ENCODE data around the gene ANXA11. TPM values are rescaled to one million over a fixed set of nuclear protein-coding genes. Genes with fewer than 3 reads are reported as not detected.

Gene ANXA11
- total RNA-seq, 1 experiment from 2014 or later, result 68.1 TPM

- Histone ChIP-seq H3K9ac (ENCODE audit: extremely low read depth, insufficient read length, low read length) (no peak overlapping the region), H3K9me3 (ENCODE audit: control insufficient read depth, low read depth, low read length) (no peaks in the 10 kb centered on the region), H3K56ac (ENCODE audit: insufficient read length, low read depth, low read length) (no peak overlapping the region), H4K8ac (replicated peaks; ENCODE audit: insufficient read length, low read depth, low read length) (no peak overlapping the region), H3K79me1 (ENCODE audit: insufficient read depth, low read depth, low read length, poor library complexity, severe bottlenecking) (no peaks in the 10 kb centered on the region), H4K91ac (ENCODE audit: insufficient read length, low read depth, low read length) (no peak overlapping the region), H2BK20ac (ENCODE audit: low read depth, low read length, poor library complexity, severe bottlenecking) (no peak overlapping the region), H3K23ac (ENCODE audit: insufficient read length, low read depth, low read length) (no peak overlapping the region), H3K4me2 (ENCODE audit: insufficient read depth, insufficient read length, low read length) (peak overlapping the region; percentile 15), H4K20me1 (ENCODE audit: control insufficient read depth, insufficient read depth, insufficient read length) (no peaks in the 10 kb centered on the region), H3K4me1 (ENCODE audit: insufficient read depth, low read length) (peaks cover 6% of the 10 kb centered on the region), H2AK5ac (ENCODE audit: insufficient read length, low read length) (no peak overlapping the region), H3T11ph (ENCODE audit: low read length) (no peak overlapping the region), H2BK120ac (ENCODE audit: low read depth, low read length, poor library complexity, severe bottlenecking) (no peak overlapping the region), H3K14ac (ENCODE audit: insufficient read depth, low read length) (no peak overlapping the region), H3K79me2 (ENCODE audit: insufficient read depth, low read length) (no peaks in the 10 kb centered on the region), H3K23me2 (ENCODE audit: insufficient read length, low read depth, low read length, poor library complexity, severe bottlenecking) (peaks cover 6% of the 10 kb centered on the region), H3K27ac (ENCODE audit: insufficient read length, low read depth, low read length) (no peak overlapping the region), H3K18ac (ENCODE audit: insufficient read length, low read depth, low read length) (no peak overlapping the region), H4K5ac (ENCODE audit: insufficient read length, low read depth, low read length) (no peak overlapping the region), H2BK12ac (ENCODE audit: insufficient read length, low read depth, low read length) (no peak overlapping the region), H2BK5ac (ENCODE audit: insufficient read length, low read length) (no peak overlapping the region), H3K27me3 (ENCODE audit: insufficient read depth, low read length) (no peaks in the 10 kb centered on the region), H3K4ac (ENCODE audit: low read depth, low read length) (no peak overlapping the region), H2AFZ (ENCODE audit: low read length) (peak overlapping the region; percentile 51), H2BK15ac (ENCODE audit: low read depth, low read length) (no peak overlapping the region)
- peaks cover 27% of the 10 kb centered on the region for H3K27me3 Mint-ChIP-seq (ENCODE audit: low read depth)
- TF ChIP-seq, protein P1, sequence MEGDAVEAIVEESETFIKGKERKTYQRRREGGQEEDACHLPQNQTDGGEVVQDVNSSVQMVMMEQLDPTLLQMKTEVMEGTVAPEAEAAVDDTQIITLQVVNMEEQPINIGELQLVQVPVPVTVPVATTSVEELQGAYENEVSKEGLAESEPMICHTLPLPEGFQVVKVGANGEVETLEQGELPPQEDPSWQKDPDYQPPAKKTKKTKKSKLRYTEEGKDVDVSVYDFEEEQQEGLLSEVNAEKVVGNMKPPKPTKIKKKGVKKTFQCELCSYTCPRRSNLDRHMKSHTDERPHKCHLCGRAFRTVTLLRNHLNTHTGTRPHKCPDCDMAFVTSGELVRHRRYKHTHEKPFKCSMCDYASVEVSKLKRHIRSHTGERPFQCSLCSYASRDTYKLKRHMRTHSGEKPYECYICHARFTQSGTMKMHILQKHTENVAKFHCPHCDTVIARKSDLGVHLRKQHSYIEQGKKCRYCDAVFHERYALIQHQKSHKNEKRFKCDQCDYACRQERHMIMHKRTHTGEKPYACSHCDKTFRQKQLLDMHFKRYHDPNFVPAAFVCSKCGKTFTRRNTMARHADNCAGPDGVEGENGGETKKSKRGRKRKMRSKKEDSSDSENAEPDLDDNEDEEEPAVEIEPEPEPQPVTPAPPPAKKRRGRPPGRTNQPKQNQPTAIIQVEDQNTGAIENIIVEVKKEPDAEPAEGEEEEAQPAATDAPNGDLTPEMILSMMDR (conservative IDR thresholded peaks at IDR 0.05), result no peak
- H3K4me3 Mint-ChIP-seq, result peak overlapping the region in 1 of 2 experiments; percentile 57; a peak in 2 of 5 replicates
- no peaks in the 10 kb centered on the region for H3K36me3 Mint-ChIP-seq (ENCODE audit: insufficient read depth in 1 of 3, low read depth in 3 of 3)
- no CpG with 5 or more reads among the region's 15 CpGs for WGBS (ENCODE audit: extremely low coverage, insufficient read length, low lambda C conversion rate)
- H3K9me3 Mint-ChIP-seq, result no peaks in the 10 kb centered on the region
- peaks cover 41% of the 10 kb centered on the region in 2 experiments for H3K4me1 Mint-ChIP-seq
- H3K27ac Mint-ChIP-seq, result no peak overlapping the region
- DNase-seq, result no peak
Observed at GRCh38 chr10:80207768-80208370, 2.5 kb upstream of the ANXA11 start.

All from H9 (cell line).